Activated CD8-positive, alpha-beta T cell treated with anti-CD3 and anti-CD28 coated beads for 36 hours (primary cell): ENCODE results near the gene XRCC6. TPM values are rescaled to one million over a fixed set of nuclear protein-coding genes. Genes with fewer than 3 reads are reported as not detected.
"Not testable (repeated sequence)": the region's sequence is repeated elsewhere in the genome, so short reads cannot be mapped to it uniquely, and the experiment has no call there.

Experiments used
- ATAC-seq: fragments of 200-7000 bp; cut with Tn5 transposase; one replicate; pipeline ENCODE4 v1.10.0; 2021; ENCODE audit warnings: mild to moderate bottlenecking, moderate library complexity
- CTCF ChIA-PET: fragments of 350-600 bp; sonication (Branson Sonifier 250); formaldehyde crosslinking; loops from one replicate; lab custom pipeline; 2021; ENCODE audit warnings: antibody characterized with exemption; lab: Charles Lee
- POLR2A ChIA-PET: fragments of 350-600 bp; sonication (Branson Sonifier 250); formaldehyde crosslinking; loops from one replicate; lab custom pipeline; 2021; ENCODE audit warnings: antibody characterized with exemption; lab: Charles Lee
- DNase-seq: peaks from one replicate; pipeline ENCODE4 v3.0.0-alpha.2; 2020
- H3K27ac Mint-ChIP-seq: one replicate; pipeline ENCODE4 v1.8.0; 2021; ENCODE audit warnings: mild to moderate bottlenecking, mixed read lengths
- H3K27me3 Mint-ChIP-seq: one replicate; pipeline ENCODE4 v1.8.0; 2021; ENCODE audit warnings: mixed read lengths
- H3K36me3 Mint-ChIP-seq: one replicate; pipeline ENCODE4 v1.8.0; 2021; ENCODE audit warnings: low read depth, mixed read lengths
- H3K4me1 Mint-ChIP-seq: one replicate; pipeline ENCODE4 v1.8.0; 2021; ENCODE audit warnings: low read depth, mixed read lengths
- H3K4me3 Mint-ChIP-seq: one replicate; pipeline ENCODE4 v1.8.0; 2021; ENCODE audit warnings: mild to moderate bottlenecking, moderate library complexity, mixed read lengths
- H3K9me3 Mint-ChIP-seq: one replicate; pipeline ENCODE4 v1.8.0; 2021; ENCODE audit warnings: mixed read lengths
- CTCF ChIP-seq: fragments of 200-600 bp; IDR thresholded peaks from one replicate; pipeline ENCODE4 v1.8.0; 2022; ENCODE audit warnings: antibody characterized with exemption, mild to moderate bottlenecking
- intact Hi-C: fragments of 100-400 bp; cut with micrococcal nuclease; formaldehyde crosslinking; loops from one replicate; pipeline ENCODE4 v1.10.0; 2022
- total RNA-seq, 2 experiments: library from RNA; stranded (reverse); gene quantifications; one replicate each; pipeline ENCODE4 v1.2.3, GENCODE V29; 2021

The XRCC6 gene
- total RNA-seq, 2 experiments from 2014 or later = 424 to 425 TPM

DNA sequence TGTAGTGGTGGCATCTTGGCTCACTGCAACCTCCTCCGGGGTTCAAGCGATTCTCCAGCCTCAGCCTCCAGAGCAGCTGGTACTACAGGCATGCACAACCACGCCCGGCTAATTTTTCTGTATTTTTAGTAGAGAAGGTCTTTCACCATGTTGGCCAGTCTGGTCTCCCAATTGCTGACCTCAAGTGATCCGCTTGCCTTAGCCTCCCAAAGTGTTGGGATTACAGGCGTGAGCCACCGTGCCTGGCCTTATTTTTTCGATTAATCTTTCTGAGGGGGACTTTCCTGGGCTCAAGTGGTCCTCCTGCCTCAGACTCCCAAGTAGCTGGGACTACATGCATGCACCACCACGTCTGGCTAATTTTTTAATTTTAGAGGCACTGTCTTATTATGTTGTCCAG lies 62.0 kb downstream of the XRCC6 start:
- ATAC-seq (peak; percentile 7), DNase-seq (no peak)
- H3K27ac Mint-ChIP-seq = peak overlapping the region; percentile 98
- H3K4me1 Mint-ChIP-seq = peaks cover 32% of the 10 kb centered on the region
- H3K4me3 Mint-ChIP-seq = peak overlapping the region; percentile 100
- no peaks in the 10 kb centered on the region for H3K27me3 Mint-ChIP-seq
- peaks cover 42% of the 10 kb centered on the region for H3K36me3 Mint-ChIP-seq
- ChIA-PET POLR2A (interaction anchor here (0.9 to 1.0 kb wide), 2 partner anchors 13 to 30 kb away, joined by 3 read pairs; no protein-coding TSS in a partner anchor), CTCF (no interaction called here)
- no peak for TF ChIP-seq CTCF
- intact Hi-C loops = no loop called here
- no peaks in the 10 kb centered on the region for H3K9me3 Mint-ChIP-seq

DNA sequence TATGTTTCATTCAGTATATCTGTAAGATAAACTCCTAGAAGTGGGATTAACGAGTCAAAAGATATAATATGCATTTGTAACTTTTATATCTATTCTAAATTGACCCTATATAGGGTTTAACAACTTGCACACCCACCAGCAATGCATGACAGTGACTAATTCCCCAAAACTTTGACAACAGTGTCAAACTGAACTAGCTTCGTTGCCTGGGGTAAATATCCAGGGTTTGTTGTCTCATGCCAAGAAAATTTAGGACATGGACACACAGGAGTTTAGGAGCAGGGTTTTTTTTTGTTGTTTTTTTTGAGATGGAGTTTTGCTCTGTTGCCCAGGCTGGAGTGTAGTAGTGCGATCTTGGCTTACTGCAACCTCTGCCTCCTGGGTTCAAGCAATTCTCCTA lies 62.5 kb downstream of the XRCC6 start:
- Mint-ChIP-seq H3K27ac (peak overlapping the region; percentile 60), H3K4me3 (peak overlapping the region; percentile 100), H3K9me3 (no peaks in the 10 kb centered on the region), H3K4me1 (peaks cover 27% of the 10 kb centered on the region), H3K27me3 (no peaks in the 10 kb centered on the region), H3K36me3 (peaks cover 38% of the 10 kb centered on the region)
- ChIA-PET CTCF (no interaction called here), POLR2A (interaction anchor here (0.6 to 1.0 kb wide), 4 partner anchors 10 to 397 kb away, joined by 3 to 4 read pairs (median 3); no protein-coding TSS in a partner anchor)
- intact Hi-C loops = no loop called here
- DNase-seq (no peak), ATAC-seq (no peak)
- TF ChIP-seq CTCF = no peak

- intact Hi-C loops = no loop called here
- peaks cover 27% of the 10 kb centered on the region for H3K4me1 Mint-ChIP-seq
- H3K36me3 Mint-ChIP-seq = peaks cover 39% of the 10 kb centered on the region
- DNase-seq = no peak
- no peak for TF ChIP-seq CTCF
- POLR2A ChIA-PET = interaction anchor here (0.6 to 1.0 kb wide), 3 partner anchors 10 to 397 kb away, joined by 3 to 4 read pairs (median 3); no protein-coding TSS in a partner anchor
- H3K9me3 Mint-ChIP-seq = no peaks in the 10 kb centered on the region
- CTCF ChIA-PET = interaction anchor here (1.4 to 4.1 kb wide), 2 partner anchors 14 to 17 kb away, joined by 8 to 23 read pairs; no protein-coding TSS in a partner anchor
- no peak for ATAC-seq
- no peak overlapping the region for H3K4me3 Mint-ChIP-seq
- peak overlapping the region; percentile 60 for H3K27ac Mint-ChIP-seq
- H3K27me3 Mint-ChIP-seq = no peaks in the 10 kb centered on the region
Measured at GRCh38 chr22:41684194-41684593, 63.1 kb downstream of the XRCC6 start.

DNA sequence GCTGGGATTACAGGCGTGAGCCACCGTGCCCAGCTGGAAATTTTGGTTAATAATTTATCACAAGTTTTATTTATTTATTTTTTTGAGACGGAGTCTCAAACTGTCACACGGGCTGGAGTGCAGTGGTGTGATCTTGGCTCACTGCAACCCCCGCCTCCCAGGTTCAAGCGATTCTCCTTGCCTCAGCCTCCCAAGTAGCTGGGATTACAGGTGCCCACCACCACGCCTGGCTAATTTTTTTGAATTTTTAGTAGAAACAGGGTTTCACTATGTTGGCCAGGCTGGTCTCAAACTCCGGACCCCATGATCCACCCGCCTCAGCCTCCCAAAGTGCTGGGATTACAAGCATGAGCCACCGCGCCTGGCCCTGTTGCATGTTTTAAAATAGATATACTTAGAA lies 65.8 kb downstream of the XRCC6 start:
- intact Hi-C loops = loop anchor here (5.0 kb wide), 1 partner anchor 95 kb away; no protein-coding TSS in a partner anchor
- CTCF ChIA-PET = interaction anchor here (4.0 to 4.1 kb wide), 2 partner anchors 11 to 20 kb away, joined by 23 to 44 read pairs; partner anchors contain the start of gene MEI1
- Mint-ChIP-seq H3K27ac (peak overlapping the region; percentile 95), H3K4me3 (peak overlapping the region; percentile 91), H3K36me3 (peaks cover 22% of the 10 kb centered on the region), H3K4me1 (peaks cover 33% of the 10 kb centered on the region)
- not testable (repeated sequence) for H3K9me3 Mint-ChIP-seq, DNase-seq, H3K27me3 Mint-ChIP-seq, ATAC-seq
- POLR2A ChIA-PET = interaction anchor here (0.8 to 4.1 kb wide), 3 partner anchors 11 to 238 kb away, joined by 3 to 34 read pairs (median 3); partner anchors contain the start of gene MEI1

DNA sequence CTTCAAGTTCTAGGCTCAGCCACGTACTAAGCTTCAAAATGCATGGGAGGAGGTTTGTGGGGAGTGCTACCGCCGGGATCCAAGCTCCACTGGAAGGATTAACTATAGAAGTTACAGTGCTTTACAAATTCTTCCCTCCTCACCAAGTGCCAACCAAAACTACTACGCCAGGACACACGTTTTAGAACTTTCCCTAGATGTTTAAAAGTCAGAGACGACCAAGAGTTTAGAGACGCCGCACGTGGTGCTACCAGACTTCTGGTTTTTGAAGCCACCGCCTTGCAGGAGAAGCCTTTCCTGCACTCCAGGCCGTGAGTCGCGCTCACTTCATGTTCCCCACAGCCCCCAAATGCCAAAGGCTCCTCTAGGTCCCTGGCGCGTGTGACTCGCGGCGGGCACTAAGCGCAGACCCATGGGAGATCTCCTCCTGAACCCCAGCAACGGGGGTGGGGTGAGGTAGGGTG lies 66.8 kb downstream of the XRCC6 start:
- peaks cover 29% of the 10 kb centered on the region for H3K4me1 Mint-ChIP-seq
- no peaks in the 10 kb centered on the region for H3K27me3 Mint-ChIP-seq
- intact Hi-C loops = loop anchor here (5.0 kb wide), 1 partner anchor 94 kb away; no protein-coding TSS in a partner anchor
- peaks cover 17% of the 10 kb centered on the region for H3K36me3 Mint-ChIP-seq
- no peak for TF ChIP-seq CTCF
- peak; percentile 11 for ATAC-seq
- peak; percentile 36 for DNase-seq
- H3K4me3 Mint-ChIP-seq = peak overlapping the region; percentile 91
- H3K27ac Mint-ChIP-seq = peak overlapping the region; percentile 95
- no peaks in the 10 kb centered on the region for H3K9me3 Mint-ChIP-seq
- CTCF ChIA-PET = interaction anchor here (1.7 to 4.1 kb wide), 3 partner anchors 10 to 253 kb away, joined by 8 to 44 read pairs (median 23); partner anchors contain the start of gene MEI1
- POLR2A ChIA-PET = interaction anchor here (0.7 to 4.1 kb wide), 13 partner anchors 8 to 259 kb away, joined by 3 to 34 read pairs (median 4); partner anchors contain the start of genes CCDC134, CENPM, DESI1 and MEI1
